ENCODE data around the gene ASTN2. TPM values are rescaled to one million over a fixed set of nuclear protein-coding genes. Genes with fewer than 3 reads are reported as not detected.

The ASTN2 gene
- total and polyA plus RNA-seq, 9 donors = 1.8 to 6.4 (median 3.2) TPM

DNA sequence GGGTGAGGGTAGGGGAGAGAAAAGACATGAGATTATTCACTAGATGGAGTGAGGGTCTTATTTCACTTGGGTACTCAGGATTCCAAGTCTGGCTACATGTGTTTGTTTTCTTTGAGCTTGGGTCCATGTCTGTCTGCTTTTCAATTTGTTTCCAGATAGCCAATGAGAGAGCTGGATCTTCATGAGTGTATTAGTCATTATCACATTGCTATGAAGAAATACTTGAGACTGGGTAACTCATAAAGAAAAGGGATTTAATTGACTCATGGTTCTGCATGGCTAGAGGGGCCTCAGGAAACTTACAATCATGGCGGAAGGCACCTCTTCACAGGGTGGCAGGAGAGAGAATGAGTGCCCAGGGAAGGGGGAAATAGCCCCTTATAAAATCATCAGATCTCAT, 924.5 kb downstream of the ASTN2 start:
- no peak for TF ChIP-seq POLR2A (IDR thresholded peaks at IDR 0.05)
- TF ChIP-seq, protein P1, sequence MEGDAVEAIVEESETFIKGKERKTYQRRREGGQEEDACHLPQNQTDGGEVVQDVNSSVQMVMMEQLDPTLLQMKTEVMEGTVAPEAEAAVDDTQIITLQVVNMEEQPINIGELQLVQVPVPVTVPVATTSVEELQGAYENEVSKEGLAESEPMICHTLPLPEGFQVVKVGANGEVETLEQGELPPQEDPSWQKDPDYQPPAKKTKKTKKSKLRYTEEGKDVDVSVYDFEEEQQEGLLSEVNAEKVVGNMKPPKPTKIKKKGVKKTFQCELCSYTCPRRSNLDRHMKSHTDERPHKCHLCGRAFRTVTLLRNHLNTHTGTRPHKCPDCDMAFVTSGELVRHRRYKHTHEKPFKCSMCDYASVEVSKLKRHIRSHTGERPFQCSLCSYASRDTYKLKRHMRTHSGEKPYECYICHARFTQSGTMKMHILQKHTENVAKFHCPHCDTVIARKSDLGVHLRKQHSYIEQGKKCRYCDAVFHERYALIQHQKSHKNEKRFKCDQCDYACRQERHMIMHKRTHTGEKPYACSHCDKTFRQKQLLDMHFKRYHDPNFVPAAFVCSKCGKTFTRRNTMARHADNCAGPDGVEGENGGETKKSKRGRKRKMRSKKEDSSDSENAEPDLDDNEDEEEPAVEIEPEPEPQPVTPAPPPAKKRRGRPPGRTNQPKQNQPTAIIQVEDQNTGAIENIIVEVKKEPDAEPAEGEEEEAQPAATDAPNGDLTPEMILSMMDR (IDR thresholded peaks at IDR 0.05) = no peak
- no peak for TF ChIP-seq EP300 (IDR thresholded peaks at IDR 0.05)
- Histone ChIP-seq H3K9me3 (no peaks in the 10 kb centered on the region), H3K27me3 (no peaks in the 10 kb centered on the region), H3K27ac (no peak overlapping the region), H3K36me3 (no peaks in the 10 kb centered on the region), H3K4me1 (ENCODE audit: insufficient read depth) (no peaks in the 10 kb centered on the region), H3K4me3 (no peak overlapping the region)
- no peak for DNase-seq
- intact Hi-C loops (cut with DNase I) = no loop called here
- whole genome bisulfite sequencing, 3 donors = 97 to 100% (median 100%) methylated on average over 1 of the region's 1 CpG

DNA sequence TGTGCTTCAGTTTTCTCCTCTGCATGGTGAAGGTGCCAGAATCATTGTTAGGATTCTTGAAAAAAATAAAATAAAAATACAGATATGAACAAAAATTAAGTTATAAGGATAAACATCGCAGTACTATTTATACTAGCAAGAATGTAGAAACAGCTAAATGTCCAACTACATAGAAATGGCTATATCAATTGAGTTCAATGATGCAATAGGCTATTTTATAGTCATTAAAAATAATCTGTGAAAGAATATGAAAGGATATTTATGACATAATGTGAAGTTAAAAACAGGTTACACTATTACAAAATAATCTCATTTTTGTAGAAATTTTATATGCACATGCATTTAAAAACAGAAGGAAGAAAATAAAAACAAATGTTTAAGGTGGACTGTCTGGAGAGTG, 926.5 kb downstream of the ASTN2 start:
- no peak for DNase-seq
- H3K9me3 ChIP-seq = no peaks in the 10 kb centered on the region
- intact Hi-C loops (cut with DNase I) = no loop called here
- no peak overlapping the region for H3K27ac ChIP-seq
- TF ChIP-seq EP300 (IDR thresholded peaks at IDR 0.05) (no peak), POLR2A (IDR thresholded peaks at IDR 0.05) (no peak)
- TF ChIP-seq, protein P1 (IDR thresholded peaks at IDR 0.05) = no peak
- 47 to 81% (median 70%) methylated on average over 1 of the region's 1 CpG for WGBS, 3 donors
- H3K4me1 ChIP-seq (ENCODE audit: insufficient read depth) = no peaks in the 10 kb centered on the region
- no peaks in the 10 kb centered on the region for H3K36me3 ChIP-seq
- H3K27me3 ChIP-seq = no peaks in the 10 kb centered on the region
- H3K4me3 ChIP-seq = no peak overlapping the region

DNA sequence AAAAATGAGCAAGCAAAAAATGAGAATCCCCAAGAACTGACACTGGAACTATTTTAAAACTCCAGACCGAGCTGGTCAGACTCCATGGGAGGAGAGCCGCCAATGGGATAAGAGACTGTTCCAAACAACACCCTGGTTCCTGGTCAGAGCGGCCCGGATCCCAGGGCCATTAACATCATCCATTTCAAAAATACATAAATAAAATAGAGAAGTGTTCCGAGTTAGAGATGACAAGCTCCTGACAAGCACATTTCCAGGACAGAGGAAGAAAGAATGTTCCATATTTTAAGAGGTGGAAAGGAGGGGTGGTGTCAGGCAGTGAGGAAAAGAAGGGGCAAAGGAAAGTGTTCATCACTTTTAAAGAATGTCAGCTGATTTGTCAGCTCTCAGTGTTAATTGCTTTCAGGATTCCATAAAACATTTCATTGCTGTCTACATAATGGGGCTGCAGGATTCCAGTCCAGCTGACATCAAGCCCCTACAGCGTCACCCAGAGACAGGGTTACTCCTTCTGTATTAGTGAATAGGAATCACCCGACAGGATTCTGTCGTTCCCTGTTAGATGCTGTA, 930.3 kb downstream of the ASTN2 start:
- intact Hi-C loops (cut with DNase I) = no loop called here
- WGBS, 3 donors = 73 to 84% (median 82%) methylated on average over 8 of the region's 8 CpGs
- no peak for DNase-seq
- Histone ChIP-seq H3K27ac (no peak overlapping the region), H3K4me3 (no peak overlapping the region), H3K4me1 (ENCODE audit: insufficient read depth) (peaks cover 7% of the 10 kb centered on the region), H3K9me3 (no peaks in the 10 kb centered on the region), H3K36me3 (no peaks in the 10 kb centered on the region), H3K27me3 (no peaks in the 10 kb centered on the region)
- TF ChIP-seq, protein P1 (IDR thresholded peaks at IDR 0.05) = no peak
- no peak for TF ChIP-seq POLR2A (IDR thresholded peaks at IDR 0.05)
- TF ChIP-seq EP300 (IDR thresholded peaks at IDR 0.05) = no peak

DNA sequence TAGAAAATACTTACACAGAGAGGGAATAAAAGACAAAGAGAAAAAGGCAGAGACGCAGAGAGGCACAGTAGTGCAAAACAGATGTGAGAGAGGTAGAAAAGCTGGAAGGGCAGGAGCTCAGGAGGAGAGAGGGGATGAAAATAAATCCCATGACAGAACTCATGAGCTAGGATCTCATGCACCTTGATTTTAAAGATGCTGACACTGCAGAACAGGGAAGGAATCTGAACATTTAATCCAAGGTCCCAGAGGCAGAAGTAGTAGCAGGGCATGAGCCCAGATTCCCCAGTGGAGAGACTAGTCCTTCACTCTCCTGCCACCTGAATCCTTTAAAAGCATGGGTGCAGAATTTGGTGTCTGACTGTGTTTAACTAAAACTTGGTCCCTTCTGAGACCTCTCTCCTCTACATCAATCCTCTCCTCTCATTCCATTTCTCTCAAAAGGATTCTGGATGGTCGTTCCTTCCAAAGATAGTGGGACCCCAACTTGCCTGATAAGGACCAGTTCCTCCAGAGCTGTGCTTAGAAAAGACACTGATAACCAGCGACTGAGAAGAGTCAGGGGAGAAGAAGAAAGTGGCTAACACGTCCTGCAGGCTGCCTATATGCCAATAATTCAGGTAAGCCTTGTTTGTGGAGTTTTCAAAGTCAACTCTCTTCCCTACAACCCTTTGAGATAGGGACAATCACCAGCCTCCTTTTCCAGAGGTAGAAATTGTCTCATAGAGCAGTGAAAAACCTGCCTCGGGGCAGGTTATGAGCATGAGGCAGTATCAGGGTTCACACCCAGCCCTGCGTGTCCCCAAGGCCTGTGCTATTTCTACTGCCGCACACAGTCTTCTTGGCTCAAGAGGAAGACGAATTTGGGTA, 931.0 kb downstream of the ASTN2 start:
- Histone ChIP-seq H3K27ac (no peak overlapping the region), H3K36me3 (no peaks in the 10 kb centered on the region), H3K9me3 (no peaks in the 10 kb centered on the region), H3K4me1 (ENCODE audit: insufficient read depth) (peaks cover 7% of the 10 kb centered on the region), H3K27me3 (no peaks in the 10 kb centered on the region), H3K4me3 (no peak overlapping the region)
- intact Hi-C loops (cut with DNase I) = no loop called here
- no peak for TF ChIP-seq POLR2A (IDR thresholded peaks at IDR 0.05)
- TF ChIP-seq, protein P1 (IDR thresholded peaks at IDR 0.05) = no peak
- TF ChIP-seq EP300 (IDR thresholded peaks at IDR 0.05) = no peak
- 70 to 84% (median 72%) methylated on average over 8 of the region's 8 CpGs for WGBS, 3 donors
- no peak for DNase-seq
